Keratinocyte (primary cell): ENCODE measurements around the gene HEATR9. TPM values are rescaled to one million over a fixed set of nuclear protein-coding genes. Genes with fewer than 3 reads are reported as not detected.

Experiments used
- DNase-seq: peaks from one replicate; pipeline ENCODE4 v3.0.0-alpha.2; 2011; ENCODE audit warnings: low read depth, missing footprints, low spot score
- FAIRE-seq: peaks from 2 replicates; lab custom pipeline; 2011; peaks lifted over from hg19 to GRCh38; lab: Jason Lieb, UNC
- H2AFZ ChIP-seq: 2 replicates; pipeline ENCODE4 v1.6.0; 2012; ENCODE audit warnings: low read length, control low read depth, inconsistent platforms; ENCODE audit not compliant: control insufficient read depth
- H3K27ac ChIP-seq: 2 replicates; pipeline ENCODE4 v1.5.1; 2011; ENCODE audit warnings: low read length; ENCODE audit not compliant: control insufficient read depth, insufficient read depth
- H3K27me3 ChIP-seq: 3 replicates; pipeline ENCODE4 v1.6.0; 2011; ENCODE audit warnings: low read length; ENCODE audit not compliant: control insufficient read depth, insufficient read depth; ENCODE audit errors: extremely low read depth
- H3K36me3 ChIP-seq, 2 experiments: 2 replicates in 1 of 2; 3 replicates in 1 of 2; pipeline ENCODE4 v1.5.1; 2011; ENCODE audit warnings: low read length in 2 of 2, mild to moderate bottlenecking in 1 of 2; ENCODE audit not compliant: control insufficient read depth in 2 of 2, insufficient read depth in 2 of 2; ENCODE audit errors: extremely low read depth in 1 of 2
- H3K4me1 ChIP-seq: 3 replicates; pipeline ENCODE4 v1.5.1; 2011; ENCODE audit warnings: low read length; ENCODE audit not compliant: control insufficient read depth, insufficient read depth; ENCODE audit errors: extremely low read depth
- H3K4me2 ChIP-seq: 3 replicates; pipeline ENCODE4 v1.6.0; 2011; ENCODE audit warnings: low read depth, low read length; ENCODE audit not compliant: control insufficient read depth, insufficient read depth; ENCODE audit errors: extremely low read depth
- H3K4me3 ChIP-seq, 3 experiments: fragments of 200-600 bp in 1 of 3; sonication (generic) in 1 of 3; 2 replicates in 2 of 3; 3 replicates in 1 of 3; pipeline ENCODE4 v1.5.1; 2011 to 2016; ENCODE audit warnings: low read length in 3 of 3, mild to moderate bottlenecking in 3 of 3, control low read depth in 2 of 3, inconsistent platforms in 1 of 3, low read depth in 1 of 3, mixed read lengths in 1 of 3, mixed run types in 1 of 3, moderate library complexity in 1 of 3; ENCODE audit not compliant: control insufficient read depth in 2 of 3, insufficient read depth in 2 of 3; ENCODE audit errors: extremely low read depth in 1 of 3
- H3K79me2 ChIP-seq: 2 replicates; pipeline ENCODE4 v1.6.0; 2012; ENCODE audit warnings: low read length; ENCODE audit not compliant: control insufficient read depth, insufficient read depth
- H3K9ac ChIP-seq: 3 replicates; pipeline ENCODE4 v1.6.0; 2011; ENCODE audit warnings: low read length; ENCODE audit not compliant: control insufficient read depth, insufficient read depth; ENCODE audit errors: extremely low read depth
- H3K9me1 ChIP-seq: 3 replicates; pipeline ENCODE4 v1.6.0; 2011; ENCODE audit warnings: low read length; ENCODE audit not compliant: control insufficient read depth, insufficient read depth; ENCODE audit errors: extremely low read depth
- H3K9me3 ChIP-seq: 2 replicates; pipeline ENCODE4 v1.5.1; 2012; ENCODE audit warnings: low read depth, low read length; ENCODE audit not compliant: control insufficient read depth
- H4K20me1 ChIP-seq: 3 replicates; pipeline ENCODE4 v1.6.0; 2011; ENCODE audit warnings: low read length; ENCODE audit not compliant: control insufficient read depth, insufficient read depth; ENCODE audit errors: extremely low read depth
- EZH2 ChIP-seq: IDR thresholded peaks from one replicate; pipeline ENCODE4 v1.6.1; 2012; ENCODE audit warnings: inconsistent platforms, mild to moderate bottlenecking, low read length, moderate library complexity
- dilution Hi-C: fragments of 300-500 bp; cut with MboI; formaldehyde crosslinking; loops from one replicate; pipeline ENCODE4 v1.7.0; 2020; ENCODE audit warnings: low sequenced_read_pairs; ENCODE audit not compliant: extremely low pct_ligation_motif_present
- polyA plus RNA-seq, 5 experiments: library from polyadenylated mRNA; depleted of rRNA in 3 of 5; stranded (reverse) in 3 of 5; stranded (forward) in 1 of 5; unstranded in 1 of 5; fragments of >200 nt; gene quantifications; 1 replicate in 1 of 5; 2 replicates in 3 of 5; 3 replicates in 1 of 5; pipeline versions ENCODE4 v1.2.1 to v1.2.3, GENCODE V29; 2011 to 2012; ENCODE audit warnings: missing spikeins in 2 of 5, low read depth in 1 of 5, low replicate concordance in 1 of 5
- TF ChIP-seq, protein P1 (sequence below), 3 experiments: IDR thresholded peaks in 1 of 3; conservative IDR thresholded peaks in 1 of 3; optimal IDR thresholded peaks in 1 of 3; 2 replicates in 2 of 3; 3 replicates in 1 of 3; pipeline versions ENCODE3 to v1.5.1; 2011; ENCODE audit warnings: low read length in 3 of 3, mild to moderate bottlenecking in 3 of 3, moderate library complexity in 2 of 3, control low read depth in 1 of 3, inconsistent platforms in 1 of 3; ENCODE audit not compliant: insufficient read depth in 2 of 3; ENCODE audit errors: extremely low read depth in 1 of 3

HEATR9 gene
- polyA plus RNA-seq, 1 donor (not counting 4 experiments of a cell fraction or from before 2014, with no cell fraction given) = not detected

DNA sequence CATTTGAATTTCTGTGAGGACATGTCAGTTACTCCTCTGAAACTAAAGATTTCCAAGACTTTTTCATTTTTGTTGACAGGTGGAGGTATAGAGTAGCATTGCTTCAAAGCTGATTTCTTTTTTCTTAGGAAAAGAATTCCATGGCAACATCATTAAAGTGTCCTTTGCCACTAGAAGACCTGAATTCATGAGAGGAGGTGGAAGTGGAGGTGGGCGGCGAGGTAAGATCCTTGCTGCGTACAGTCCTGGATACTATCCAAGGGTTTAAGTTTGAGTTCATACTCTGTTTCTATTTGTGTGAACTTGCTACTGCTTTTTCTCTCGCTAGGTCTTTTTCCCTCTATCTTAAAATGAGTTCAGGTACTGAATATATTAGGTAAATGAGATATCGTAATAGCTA lies 26.5 kb downstream of the HEATR9 start:
- DNase-seq (no peak), FAIRE-seq (no peak)
- no peaks in the 10 kb centered on the region for H3K27me3 ChIP-seq
- H3K27ac ChIP-seq = no peak overlapping the region
- no peak overlapping the region for H3K4me3 ChIP-seq
- no peak overlapping the region for H3K9ac ChIP-seq
- H2AFZ ChIP-seq = no peak overlapping the region
- no peaks in the 10 kb centered on the region for H3K4me1 ChIP-seq
- no peaks in the 10 kb centered on the region for H3K9me1 ChIP-seq
- no peaks in the 10 kb centered on the region for H4K20me1 ChIP-seq
- dilution Hi-C loops = no loop called here
- no peaks in the 10 kb centered on the region for H3K79me2 ChIP-seq
- no peak for TF ChIP-seq EZH2
- TF ChIP-seq, protein P1, sequence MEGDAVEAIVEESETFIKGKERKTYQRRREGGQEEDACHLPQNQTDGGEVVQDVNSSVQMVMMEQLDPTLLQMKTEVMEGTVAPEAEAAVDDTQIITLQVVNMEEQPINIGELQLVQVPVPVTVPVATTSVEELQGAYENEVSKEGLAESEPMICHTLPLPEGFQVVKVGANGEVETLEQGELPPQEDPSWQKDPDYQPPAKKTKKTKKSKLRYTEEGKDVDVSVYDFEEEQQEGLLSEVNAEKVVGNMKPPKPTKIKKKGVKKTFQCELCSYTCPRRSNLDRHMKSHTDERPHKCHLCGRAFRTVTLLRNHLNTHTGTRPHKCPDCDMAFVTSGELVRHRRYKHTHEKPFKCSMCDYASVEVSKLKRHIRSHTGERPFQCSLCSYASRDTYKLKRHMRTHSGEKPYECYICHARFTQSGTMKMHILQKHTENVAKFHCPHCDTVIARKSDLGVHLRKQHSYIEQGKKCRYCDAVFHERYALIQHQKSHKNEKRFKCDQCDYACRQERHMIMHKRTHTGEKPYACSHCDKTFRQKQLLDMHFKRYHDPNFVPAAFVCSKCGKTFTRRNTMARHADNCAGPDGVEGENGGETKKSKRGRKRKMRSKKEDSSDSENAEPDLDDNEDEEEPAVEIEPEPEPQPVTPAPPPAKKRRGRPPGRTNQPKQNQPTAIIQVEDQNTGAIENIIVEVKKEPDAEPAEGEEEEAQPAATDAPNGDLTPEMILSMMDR (optimal IDR thresholded peaks at IDR 0.05 in 1 of 3, IDR thresholded peaks at IDR 0.05 in 1 of 3, conservative IDR thresholded peaks at IDR 0.05 in 1 of 3; ENCODE audit: extremely low read depth in 1 of 3, insufficient read depth in 2 of 3, low read length in 3 of 3) = no peak
- no peak overlapping the region for H3K4me2 ChIP-seq
- H3K36me3 ChIP-seq = peaks cover 26 to 36% of the 10 kb centered on the region in 2 experiments
- no peaks in the 10 kb centered on the region for H3K9me3 ChIP-seq

DNA sequence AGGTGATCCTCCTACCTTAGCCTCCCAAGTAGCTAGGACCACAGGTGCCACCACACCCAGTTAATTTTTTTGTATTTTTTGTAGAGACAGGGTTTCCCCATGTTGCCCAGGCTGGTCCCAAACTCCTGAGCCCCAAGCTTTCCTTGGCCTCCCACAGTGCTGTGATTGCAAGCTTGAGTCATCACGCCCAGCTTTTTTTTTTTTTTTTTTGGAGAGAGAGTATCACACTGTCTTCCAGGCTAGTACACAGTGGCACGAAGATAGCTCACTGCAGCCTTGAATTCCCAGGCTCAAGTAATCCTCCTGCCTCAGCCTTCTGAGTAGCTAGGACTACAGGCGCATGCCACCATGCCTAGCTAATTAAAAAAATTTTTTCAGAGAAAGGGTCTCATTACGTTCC lies 27.2 kb downstream of the HEATR9 start:
- H3K9me3 ChIP-seq = no peaks in the 10 kb centered on the region
- dilution Hi-C loops = no loop called here
- no peak overlapping the region for H2AFZ ChIP-seq
- no peaks in the 10 kb centered on the region for H3K4me1 ChIP-seq
- no peaks in the 10 kb centered on the region for H3K9me1 ChIP-seq
- H4K20me1 ChIP-seq = no peaks in the 10 kb centered on the region
- TF ChIP-seq, protein P1 (optimal IDR thresholded peaks at IDR 0.05 in 1 of 3, IDR thresholded peaks at IDR 0.05 in 1 of 3, conservative IDR thresholded peaks at IDR 0.05 in 1 of 3; ENCODE audit: extremely low read depth in 1 of 3, insufficient read depth in 2 of 3, low read length in 3 of 3) = no peak
- no peak for TF ChIP-seq EZH2
- peaks cover 25 to 40% of the 10 kb centered on the region in 2 experiments for H3K36me3 ChIP-seq
- no peaks in the 10 kb centered on the region for H3K27me3 ChIP-seq
- DNase-seq = no peak
- H3K27ac ChIP-seq = no peak overlapping the region
- H3K4me2 ChIP-seq = no peak overlapping the region
- no peak for FAIRE-seq
- H3K4me3 ChIP-seq = no peak overlapping the region
- H3K9ac ChIP-seq = no peak overlapping the region
- H3K79me2 ChIP-seq = no peaks in the 10 kb centered on the region
